ENCODE data around the gene ADGRF3.
"Not testable (repeated sequence)": the region's sequence is repeated elsewhere in the genome, so short reads cannot be mapped to it uniquely, and the experiment has no call there.

ADGRF3 gene

DNA sequence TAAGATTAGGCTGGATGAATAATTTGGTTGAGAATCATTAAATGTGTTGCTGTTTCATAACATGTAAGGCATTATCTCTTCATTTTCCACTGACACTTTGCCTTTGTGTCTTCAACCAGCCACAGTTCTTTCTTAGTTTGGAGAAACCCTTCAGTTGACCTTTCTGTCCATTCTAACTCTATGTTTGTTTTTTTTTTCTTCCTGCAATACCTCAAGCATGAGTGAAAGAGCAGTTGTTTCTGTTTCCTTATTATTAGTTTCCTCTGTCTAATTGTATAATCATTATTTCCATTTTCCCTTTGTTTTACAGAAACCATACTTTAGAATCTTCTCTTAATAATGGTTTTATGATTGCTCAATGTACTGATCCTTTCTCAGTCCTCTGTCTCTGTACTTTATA is 76.2 kb downstream of the ADGRF3 start:
- in situ Hi-C loops (cut with MboI; ENCODE audit: low sequenced_read_pairs): no loop called here
- H3K4me3 ChIP-seq: no peak overlapping the region
- H3K27me3 ChIP-seq (ENCODE audit: low read depth): no peaks in the 10 kb centered on the region
- DNase-seq (ENCODE audit: low spot score in 2 of 2): no peak
- H3K4me1 ChIP-seq: no peaks in the 10 kb centered on the region
- 0 out of 2 replicates have a peak, but pooled peaks cover 6% of the 10 kb centered on the region for H3K36me3 ChIP-seq (replicated peaks)
- no peaks in the 10 kb centered on the region for H3K9me3 ChIP-seq

DNA sequence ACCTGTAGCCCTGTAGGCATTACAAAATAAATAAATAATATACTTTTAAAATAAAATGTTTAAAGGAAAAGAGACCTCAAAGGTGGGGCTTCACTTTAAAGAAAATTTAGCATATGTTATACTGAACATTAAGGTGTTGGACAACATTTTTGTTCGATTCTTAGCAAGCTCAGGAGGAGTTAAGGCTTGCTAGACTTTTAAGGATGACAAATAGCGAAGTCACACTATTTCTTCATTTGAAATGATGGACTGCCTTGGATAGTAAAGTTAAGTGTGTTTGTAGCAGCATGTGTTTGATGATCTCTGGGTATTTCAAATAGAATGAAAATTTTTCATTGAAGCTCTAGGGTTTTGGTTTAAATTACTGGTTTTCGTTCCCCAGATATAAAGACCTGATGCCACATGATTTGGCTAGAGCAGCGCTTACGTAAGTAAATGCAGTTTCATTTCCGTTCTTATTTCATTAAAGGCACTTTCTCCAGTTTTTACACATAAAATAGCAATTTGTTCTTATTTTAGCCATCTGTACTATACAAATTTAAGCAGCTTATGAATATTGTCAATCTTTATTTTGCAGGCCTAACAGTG is 76.9 kb downstream of the ADGRF3 start:
- in situ Hi-C loops (cut with MboI; ENCODE audit: low sequenced_read_pairs): no loop called here
- H3K9me3 ChIP-seq: no peaks in the 10 kb centered on the region
- no peaks in the 10 kb centered on the region for H3K27me3 ChIP-seq (ENCODE audit: low read depth)
- DNase-seq (ENCODE audit: low spot score in 2 of 2): no peak
- H3K4me3 ChIP-seq: no peak overlapping the region
- no peaks in the 10 kb centered on the region for H3K4me1 ChIP-seq
- 0 out of 2 replicates have a peak, but pooled peaks cover 3% of the 10 kb centered on the region for H3K36me3 ChIP-seq (replicated peaks)

DNA sequence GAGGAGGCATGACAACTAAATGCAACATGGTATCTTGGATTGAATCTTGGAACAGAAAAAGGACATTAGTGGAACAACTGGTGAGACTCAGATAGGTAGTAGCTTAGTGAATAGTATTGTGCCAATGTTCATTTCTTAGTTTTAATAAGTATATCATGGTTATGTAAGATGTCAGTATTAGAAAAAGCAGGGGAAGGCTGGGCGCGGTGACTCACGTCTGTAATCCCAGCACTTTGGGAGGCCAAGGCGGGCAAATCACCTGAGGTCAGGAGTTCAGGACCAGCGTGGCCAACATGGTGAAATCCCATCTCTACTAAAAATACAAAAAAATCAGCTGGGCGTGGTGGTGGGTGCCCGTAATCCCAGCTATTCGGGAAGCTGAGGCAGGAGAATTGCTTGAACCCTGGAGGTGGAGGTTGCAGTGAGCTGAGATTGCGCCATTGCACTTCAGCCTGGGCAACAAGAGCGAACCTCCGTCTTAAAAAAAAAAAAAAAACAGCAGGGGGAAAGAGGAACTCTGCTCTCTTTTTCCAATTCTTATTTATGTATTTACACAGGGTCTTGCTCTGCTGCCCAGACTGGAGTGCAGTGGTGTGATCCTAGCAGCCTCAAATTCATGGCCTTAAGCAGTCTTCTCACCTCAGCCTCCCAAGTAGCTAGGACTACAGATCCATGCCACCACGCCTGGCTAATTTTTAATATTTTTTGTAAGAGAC is 77.8 kb downstream of the ADGRF3 start:
- H3K9me3 ChIP-seq; H3K4me3 ChIP-seq; DNase-seq (ENCODE audit: low spot score in 2 of 2); H3K4me1 ChIP-seq; in situ Hi-C loops (cut with MboI; ENCODE audit: low sequenced_read_pairs); H3K27me3 ChIP-seq (ENCODE audit: low read depth); H3K36me3 ChIP-seq (replicated peaks): not testable (repeated sequence)

DNA sequence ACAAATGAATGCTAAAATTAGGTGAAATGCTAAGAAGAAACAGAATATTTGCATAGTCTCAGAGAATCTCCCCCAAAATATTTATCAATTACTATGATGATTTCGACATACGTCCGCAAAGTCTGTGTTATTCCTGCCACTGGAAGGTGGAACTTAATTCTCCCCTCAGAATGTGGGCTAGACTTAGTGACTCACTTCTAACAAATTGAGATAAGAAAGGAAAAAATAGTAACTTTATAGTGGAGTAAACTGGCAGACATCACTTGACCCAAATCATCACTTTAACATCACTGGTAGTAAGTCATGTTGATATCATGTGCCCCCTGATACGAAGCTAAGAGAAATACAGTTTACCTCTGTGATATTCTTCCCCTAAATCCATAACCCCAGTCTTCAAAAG is 78.4 kb downstream of the ADGRF3 start:
- in situ Hi-C loops (cut with MboI; ENCODE audit: low sequenced_read_pairs): no loop called here
- DNase-seq (ENCODE audit: low spot score in 2 of 2): no peak
- H3K27me3 ChIP-seq (ENCODE audit: low read depth): no peaks in the 10 kb centered on the region
- no peaks in the 10 kb centered on the region for H3K9me3 ChIP-seq
- H3K36me3 ChIP-seq (replicated peaks): 0 out of 2 replicates have a peak, but pooled peaks cover 9% of the 10 kb centered on the region
- H3K4me1 ChIP-seq: no peaks in the 10 kb centered on the region
- no peak overlapping the region for H3K4me3 ChIP-seq

DNA sequence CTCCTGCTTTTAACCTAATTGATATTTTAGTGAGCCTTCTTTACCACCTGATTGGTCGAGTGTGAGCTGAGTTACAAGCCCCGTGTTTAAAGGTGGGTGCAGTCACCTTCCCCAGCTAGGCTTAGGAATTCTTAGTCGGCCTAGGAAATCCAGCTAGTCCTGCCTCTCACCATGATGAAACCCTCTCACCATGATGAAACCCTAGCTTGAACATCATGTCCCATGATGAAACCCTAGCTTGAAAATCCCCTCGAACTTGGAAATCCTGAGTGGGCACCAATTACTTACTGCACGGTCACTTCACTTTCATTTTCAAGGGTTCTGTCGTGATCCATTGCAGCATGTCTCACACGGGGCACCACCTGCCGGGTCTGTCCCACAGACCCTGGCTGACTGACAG is 87.8 kb downstream of the ADGRF3 start:
- DNase-seq (ENCODE audit: low spot score in 2 of 2); H3K27me3 ChIP-seq (ENCODE audit: low read depth); in situ Hi-C loops (cut with MboI; ENCODE audit: low sequenced_read_pairs); H3K36me3 ChIP-seq (replicated peaks); H3K4me3 ChIP-seq; H3K9me3 ChIP-seq; H3K4me1 ChIP-seq: not testable (repeated sequence)
